HG02938 (cell line): ENCODE results near the gene GSK3B.

Experiments used
- ATAC-seq: cut with Tn5 transposase; IDR thresholded peaks from one replicate; pipeline ENCODE4 v1.9.1; 2021; ENCODE audit warnings: mild to moderate bottlenecking, moderate library complexity; ENCODE audit not compliant: unreplicated experiment

GSK3B gene

DNA sequence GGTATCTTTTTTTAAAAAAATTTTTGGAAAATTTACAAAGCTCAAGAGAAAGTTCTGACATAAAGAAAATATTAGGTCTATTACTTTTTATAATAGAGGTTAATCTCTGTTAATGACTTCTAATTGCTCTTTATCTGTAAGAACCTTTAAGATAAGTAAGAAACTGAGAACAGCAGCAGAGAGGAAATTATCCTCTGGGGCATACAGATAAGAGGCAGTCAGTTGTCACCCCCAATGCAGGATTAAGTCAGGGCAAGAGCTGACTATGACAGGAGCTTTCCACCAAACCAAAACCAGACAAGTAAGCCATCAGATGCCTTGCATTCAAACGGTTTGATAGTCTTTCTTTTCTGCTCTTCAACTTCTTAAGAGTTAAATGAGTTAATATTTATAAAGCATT lies 149.0 kb downstream of the GSK3B start:
- ATAC-seq: no peak

DNA sequence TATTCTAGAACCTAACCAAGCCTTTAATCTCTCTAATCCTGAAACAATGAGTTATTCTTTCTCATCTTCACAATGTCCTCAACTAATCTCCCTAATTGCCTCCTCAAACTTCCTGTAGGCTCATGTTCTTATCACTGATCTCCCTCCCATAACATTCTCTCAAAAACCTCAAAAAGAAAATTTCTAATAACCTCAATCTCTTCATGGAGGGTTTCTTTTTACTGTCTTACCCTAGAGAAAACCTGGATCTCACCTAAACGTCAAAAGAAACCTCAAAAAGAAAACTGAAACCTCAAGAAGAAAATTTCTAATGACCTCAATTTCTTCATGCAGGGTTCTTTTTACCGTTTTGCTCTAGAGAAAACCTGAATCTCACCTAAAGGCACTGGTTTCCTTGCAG lies 150.2 kb downstream of the GSK3B start:
- ATAC-seq: peak; percentile 56

DNA sequence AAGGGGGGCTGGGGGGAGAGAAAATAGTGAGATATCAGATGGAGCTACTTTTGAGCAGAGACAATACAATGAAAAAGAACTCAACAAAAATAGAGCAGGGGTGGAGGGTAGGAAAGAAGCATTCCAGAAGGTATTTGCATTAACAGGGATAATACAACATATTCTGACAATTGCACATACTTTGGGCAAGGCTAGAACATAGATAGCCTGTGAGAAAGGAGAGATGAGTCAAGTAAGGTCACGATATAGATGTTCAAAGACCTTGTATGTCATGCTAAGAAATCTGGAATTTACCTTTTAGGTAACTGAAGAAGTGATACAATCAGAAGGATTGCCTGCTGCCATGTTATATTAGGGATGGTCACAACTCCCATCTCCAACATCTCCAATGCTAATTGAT lies 155.2 kb downstream of the GSK3B start:
- ATAC-seq: no peak

DNA sequence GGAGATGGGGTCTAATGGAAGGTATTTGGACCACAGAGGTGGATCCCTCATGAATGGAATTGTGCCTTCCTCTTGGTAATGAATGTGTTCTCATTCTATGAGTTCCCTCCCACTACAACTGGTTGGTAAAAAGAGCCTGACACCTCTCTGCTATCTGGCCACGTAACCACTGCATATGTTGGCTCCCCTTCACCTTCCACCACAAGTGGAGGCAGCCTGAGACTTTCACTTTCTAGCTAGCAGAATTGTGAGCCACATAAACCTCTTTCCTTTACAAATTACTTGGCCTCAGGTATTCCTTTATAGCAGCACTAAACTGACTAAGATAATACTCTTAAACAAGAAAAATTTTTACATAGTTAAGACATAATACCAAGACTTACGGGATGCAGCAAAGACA lies 157.0 kb downstream of the GSK3B start:
- ATAC-seq: peak; percentile 75

DNA sequence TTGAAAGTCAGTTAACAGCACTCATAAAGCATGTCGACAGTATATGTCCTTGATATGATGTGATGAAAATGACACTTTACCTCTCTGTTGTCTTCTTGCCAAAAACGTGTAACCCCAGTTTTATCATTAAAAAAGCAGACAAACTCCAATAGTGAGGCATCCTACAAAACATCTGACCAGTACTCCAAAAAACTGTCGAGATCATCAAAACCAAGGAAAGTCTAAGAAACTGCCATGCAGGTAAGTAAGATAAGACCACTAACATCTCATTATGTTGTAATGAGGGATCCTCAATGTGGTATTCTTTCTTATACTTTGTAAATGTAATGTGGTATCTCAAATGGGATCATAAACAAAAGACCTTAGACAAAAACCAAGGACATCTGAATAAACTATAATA lies 160.0 kb downstream of the GSK3B start:
- ATAC-seq: no peak

DNA sequence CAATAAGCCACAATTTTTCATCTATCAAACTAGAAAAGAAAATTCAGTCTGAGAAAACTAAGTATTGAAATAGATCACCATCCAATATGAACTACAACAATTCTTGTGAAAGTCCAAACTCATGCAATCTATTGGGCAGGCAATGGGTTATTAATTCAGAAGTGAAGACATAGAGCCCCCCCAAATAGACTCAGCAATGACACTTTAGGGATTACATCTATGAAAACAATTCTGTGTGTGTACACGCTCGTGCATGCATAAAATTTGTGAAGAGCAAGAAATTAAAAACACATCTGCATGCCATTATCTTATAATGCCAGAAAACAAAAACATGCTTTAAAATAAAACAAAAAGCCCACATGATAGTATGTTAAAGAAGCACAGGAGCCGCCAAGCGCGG lies 161.0 kb downstream of the GSK3B start:
- no peak for ATAC-seq

DNA sequence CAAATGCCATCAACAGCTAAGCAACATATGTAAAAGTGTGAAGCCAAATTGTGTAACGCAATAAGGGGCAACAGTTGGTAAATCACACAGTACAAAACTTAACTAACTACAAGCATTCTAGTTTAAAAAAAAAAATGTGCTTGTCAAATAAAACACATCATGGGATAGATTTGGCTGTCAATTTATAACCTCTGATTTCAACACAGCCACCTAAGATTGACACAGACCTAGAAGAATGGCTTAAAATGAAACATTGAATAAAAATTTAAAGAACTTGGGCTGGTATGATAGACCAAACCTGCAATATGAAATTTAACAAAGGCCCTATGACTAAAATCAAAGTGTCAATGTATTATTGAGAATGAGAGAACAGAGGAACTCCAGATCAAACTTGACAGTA lies 164.0 kb downstream of the GSK3B start:
- no peak for ATAC-seq

DNA sequence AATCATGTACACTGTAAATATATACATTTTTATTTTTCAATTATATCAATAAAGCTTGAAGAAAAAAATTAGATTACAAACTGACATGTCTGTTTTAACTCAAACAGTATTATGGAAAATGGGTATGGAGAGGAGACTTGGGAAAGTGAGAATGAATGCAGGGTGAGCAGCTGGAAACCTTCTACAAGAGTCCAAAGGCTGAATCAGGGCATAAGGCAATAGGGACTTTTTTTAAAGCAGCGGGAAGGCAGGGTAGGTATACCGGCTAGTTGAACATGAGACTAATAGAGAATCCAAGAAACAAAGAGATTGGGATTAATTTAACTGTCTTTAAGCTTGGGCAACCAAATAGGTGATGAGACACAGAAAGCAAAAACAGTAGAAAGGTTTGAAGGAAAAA lies 167.1 kb downstream of the GSK3B start:
- no peak for ATAC-seq

- ATAC-seq: no peak
These were observed 169.8 kb downstream of the GSK3B start for GRCh38 chr3:119924111-119925094.

GRCh38 chr3:119918992-119919933 lies 175.0 kb downstream of the GSK3B start:
- no peak for ATAC-seq

- ATAC-seq: no peak
These were observed 181.2 kb downstream of the GSK3B start for GRCh38 chr3:119913021-119913420.

DNA sequence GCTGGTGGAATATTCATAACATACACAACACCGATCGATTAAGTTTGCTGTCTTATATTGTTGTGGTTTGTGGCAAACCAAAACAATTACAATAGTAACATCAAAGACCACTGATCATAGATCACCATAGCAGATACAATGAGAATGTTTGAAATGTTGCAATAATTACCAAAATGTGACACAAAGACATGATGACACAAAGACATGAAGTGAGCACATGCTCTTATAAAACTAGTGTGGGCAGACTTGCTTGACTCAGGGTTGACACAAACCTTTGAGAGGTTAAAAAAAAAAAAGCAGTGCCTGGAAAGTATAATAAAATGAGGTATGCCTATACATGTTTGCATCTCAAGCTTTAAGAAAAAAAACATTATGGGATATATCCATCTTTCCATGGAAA lies 182.0 kb downstream of the GSK3B start:
- no peak for ATAC-seq

GRCh38 chr3:119911748-119912147 lies 182.5 kb downstream of the GSK3B start:
- ATAC-seq: no peak

- no peak for ATAC-seq
These were observed 192.2 kb downstream of the GSK3B start for GRCh38 chr3:119902061-119902460.

DNA sequence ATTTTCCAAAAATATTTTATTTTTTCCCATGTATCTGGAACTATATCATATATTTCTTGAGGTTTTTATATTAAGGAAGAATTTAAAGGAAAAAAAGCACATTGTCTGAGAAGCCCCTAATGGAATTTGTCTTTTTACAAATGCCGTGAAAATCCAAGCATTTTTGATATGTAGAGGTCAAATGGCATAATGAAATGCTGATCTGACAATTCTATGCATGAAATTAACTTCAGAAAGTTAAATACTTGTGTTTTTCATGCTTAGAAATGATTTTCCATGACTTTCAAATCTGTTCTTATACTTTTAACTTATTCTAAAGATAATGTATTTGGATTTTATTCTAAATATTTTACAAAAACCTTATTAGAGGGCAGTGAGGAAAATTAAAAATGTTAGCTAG lies 193.1 kb downstream of the GSK3B start:
- ATAC-seq: no peak

GRCh38 chr3:119899192-119899511 lies 195.1 kb downstream of the GSK3B start:
- no peak for ATAC-seq

- ATAC-seq: no peak
These were observed 195.6 kb downstream of the GSK3B start for GRCh38 chr3:119898478-119899191.

GRCh38 chr3:119894195-119894594 lies 200.1 kb downstream of the GSK3B start:
- no peak for ATAC-seq

DNA sequence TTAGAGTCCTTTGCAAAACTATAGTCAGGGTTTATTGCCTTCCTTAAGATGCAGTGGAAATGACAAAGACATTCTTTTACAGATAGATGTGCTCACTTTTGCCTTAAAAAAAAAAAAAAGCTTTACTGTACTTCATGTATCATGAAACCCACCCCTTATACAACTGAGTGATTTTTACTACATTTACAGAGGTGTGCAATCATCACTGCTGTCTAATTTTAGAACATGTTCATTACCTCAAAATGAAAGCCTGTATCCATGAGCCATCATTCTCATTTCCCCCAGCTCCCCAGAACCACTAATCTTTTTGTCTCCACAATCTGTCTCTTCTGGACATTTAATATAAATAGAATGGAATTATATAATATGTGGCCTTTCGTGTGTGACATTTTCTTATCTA lies 200.5 kb downstream of the GSK3B start:
- ATAC-seq: no peak

- peak; percentile 58 for ATAC-seq
These were observed 202.1 kb downstream of the GSK3B start for GRCh38 chr3:119891944-119892721.
